K562 (cell line): ENCODE results near the gene MRPS35. TPM values are rescaled to one million over a fixed set of nuclear protein-coding genes. Genes with fewer than 3 reads are reported as not detected.

ENCODE experiments used
- ATAC-seq: fragments of 200-7000 bp; cut with Tn5 transposase; 3 replicates; pipeline ENCODE4 v1.9.1; 2020; ENCODE audit warnings: moderate library complexity
- BruUV-seq: library from RNA; stranded (reverse); fragments of 400-500 nt; replicated peaks from 2 replicates; lab custom pipeline; 2021; lab: Mats Ljungman, UMichigan
- CTCF ChIA-PET: fragments of 300-600 bp; formaldehyde crosslinking; extraction: SDS; loops from one replicate; lab custom pipeline; 2021; ENCODE audit warnings: low intra/inter-chr PET ratio; lab: Yijun Ruan, JAX
- POLR2A ChIA-PET: fragments of 300-600, 350-650 bp; sonication (Branson Sonifier 250); formaldehyde crosslinking; extraction: SDS; loops from one replicate; lab custom pipeline; 2021; ENCODE audit warnings: antibody characterized with exemption, inconsistent platforms; lab: Yijun Ruan, JAX
- DNase-seq, 4 experiments: peaks; one replicate each; pipeline versions ENCODE4 v3.0.0 to v3.0.0-alpha.2; 2011 to 2018; ENCODE audit warnings: low spot score in 3 of 4, mixed read lengths in 3 of 4; ENCODE audit errors: extremely low read depth in 1 of 4
- FAIRE-seq: peaks from 2 replicates; lab custom pipeline; 2011; peaks lifted over from hg19 to GRCh38; lab: Jason Lieb, UNC
- H2AFZ ChIP-seq: 2 replicates; pipeline ENCODE4 v1.6.0; 2011; ENCODE audit warnings: low read depth, low read length, control low read depth, inconsistent platforms
- H3K27ac ChIP-seq: fragments of 200-600 bp; 3 replicates; pipeline ENCODE4 v1.8.0; 2011; ENCODE audit warnings: low read depth, mild to moderate bottlenecking, control low read depth, inconsistent platforms, low read length, moderate library complexity, mixed read lengths; ENCODE audit errors: extremely low read depth
- H3K27me3 ChIP-seq, 2 experiments: fragments of 300-600 bp in 1 of 2; 2 replicates in 1 of 2; 3 replicates in 1 of 2; pipeline versions ENCODE4 v1.6.0 to v1.8.0; 2011; ENCODE audit warnings: inconsistent platforms in 2 of 2, low read length in 2 of 2, mild to moderate bottlenecking in 1 of 2, mixed read lengths in 1 of 2, moderate library complexity in 1 of 2; ENCODE audit not compliant: control insufficient read depth in 2 of 2, insufficient read depth in 2 of 2
- H3K36me3 ChIP-seq: fragments of 300-600 bp; 3 replicates; pipeline ENCODE4 v1.8.0; 2011; ENCODE audit warnings: mild to moderate bottlenecking, low read length, inconsistent platforms; ENCODE audit not compliant: control insufficient read depth, insufficient read depth
- H3K4me1 ChIP-seq, 2 experiments: fragments of 200-600 bp in 1 of 2; replicated peaks in 1 of 2; 2 replicates in 1 of 2; 3 replicates in 1 of 2; pipeline versions ENCODE4 v1.5.1 to v1.8.0; 2011; ENCODE audit warnings: inconsistent platforms in 2 of 2, low read length in 2 of 2, mild to moderate bottlenecking in 1 of 2, mixed read lengths in 1 of 2, moderate library complexity in 1 of 2; ENCODE audit not compliant: control insufficient read depth in 2 of 2, insufficient read depth in 2 of 2
- H3K4me2 ChIP-seq: 2 replicates; pipeline ENCODE4 v1.6.1; 2011; ENCODE audit warnings: low read length, control low read depth, inconsistent platforms, mixed read lengths; ENCODE audit not compliant: insufficient read depth
- H3K4me3 ChIP-seq: fragments of 200-600 bp; sonication (generic), shearing (Covaris generic); 2 replicates; pipeline ENCODE4 v1.5.1; 2016; ENCODE audit warnings: control low read depth, inconsistent platforms
- H3K79me2 ChIP-seq: fragments of 200-600 bp; 3 replicates; pipeline ENCODE4 v1.8.0; 2011; ENCODE audit warnings: low read length, inconsistent platforms; ENCODE audit not compliant: control insufficient read depth, insufficient read depth
- H3K9ac ChIP-seq, 2 experiments: 2 replicates each; pipeline versions ENCODE4 v1.6.0 to v1.6.1; 2011; ENCODE audit warnings: low read depth in 2 of 2, low read length in 2 of 2, control low read depth in 1 of 2, inconsistent platforms in 1 of 2, mild to moderate bottlenecking in 1 of 2, mixed read lengths in 1 of 2; ENCODE audit not compliant: insufficient read depth in 1 of 2
- H3K9me1 ChIP-seq: one replicate; pipeline ENCODE4 v1.6.0; 2011; ENCODE audit warnings: inconsistent platforms, mild to moderate bottlenecking, low read length, moderate library complexity; ENCODE audit not compliant: control insufficient read depth, insufficient read depth
- H3K9me3 ChIP-seq: replicated peaks from 2 replicates; pipeline ENCODE4 v1.5.1; 2011; ENCODE audit warnings: low read depth, low read length, inconsistent platforms; ENCODE audit not compliant: control insufficient read depth, insufficient read depth
- H4K20me1 ChIP-seq: replicated peaks from 2 replicates; pipeline ENCODE4 v1.6.1; 2011; ENCODE audit warnings: low read length, inconsistent platforms, mixed read lengths; ENCODE audit not compliant: control insufficient read depth, insufficient read depth
- CREB1 ChIP-seq, 2 experiments: sonication (generic) in 1 of 2; formaldehyde crosslinking in 1 of 2; IDR thresholded peaks; 2 replicates each; pipeline versions ENCODE4 v1.6.1 to v1.8.0; 2012 to 2022; ENCODE audit warnings: inconsistent platforms in 1 of 2, mild to moderate bottlenecking in 1 of 2, missing genetic modification reagents in 1 of 2, moderate library complexity in 1 of 2
- CTBP1 ChIP-seq: fragments of 450-650 bp; IDR thresholded peaks from 2 replicates; pipeline ENCODE4 v1.6.1; 2016; ENCODE audit warnings: borderline replicate concordance
- CXXC5 ChIP-seq: fragments of 250-450 bp; sonication (Bioruptor Pico); IDR thresholded peaks from 2 replicates; pipeline ENCODE4 v1.8.0; 2022; ENCODE audit warnings: inconsistent platforms, mild to moderate bottlenecking, moderate library complexity
- HNRNPLL ChIP-seq: fragments of 200-400 bp; formaldehyde crosslinking; IDR thresholded peaks from 2 replicates; pipeline ENCODE4 v1.6.1; 2017; ENCODE audit warnings: low read length, low read depth, mild to moderate bottlenecking; ENCODE audit not compliant: poor library complexity, severe bottlenecking
- PCBP1 ChIP-seq: fragments of 200-400 bp; formaldehyde crosslinking; IDR thresholded peaks from 2 replicates; pipeline ENCODE4 v1.6.1; 2018; ENCODE audit warnings: mild to moderate bottlenecking, low read depth, low read length; ENCODE audit not compliant: poor library complexity, severe bottlenecking
- PML ChIP-seq: IDR thresholded peaks from 2 replicates; pipeline ENCODE4 v1.6.1; 2012; ENCODE audit warnings: low read length, inconsistent platforms
- POLR2H ChIP-seq: IDR thresholded peaks from 2 replicates; pipeline ENCODE4 v1.6.1; 2016; ENCODE audit warnings: missing genetic modification characterization, low read depth, mild to moderate bottlenecking, control low read depth, missing compliant biosample characterization, moderate library complexity
- RBBP5 ChIP-seq: fragments of 200-600 bp; sonication (generic); IDR thresholded peaks from 2 replicates; pipeline ENCODE4 v1.6.1; 2012; ENCODE audit warnings: borderline replicate concordance, mild to moderate bottlenecking, low read length, control low read depth, inconsistent platforms; ENCODE audit not compliant: insufficient read depth, poor library complexity, severe bottlenecking
- SMAD4 ChIP-seq: fragments of 250-450 bp; sonication (Bioruptor Pico); conservative IDR thresholded peaks from 2 replicates; pipeline ENCODE4 v1.8.0; 2021; ENCODE audit warnings: inconsistent platforms, mild to moderate bottlenecking, moderate library complexity
- TAL1 ChIP-seq: fragments of 450-650 bp; IDR thresholded peaks from 2 replicates; pipeline ENCODE4 v1.6.1; 2016; ENCODE audit warnings: mild to moderate bottlenecking
- TCF3 ChIP-seq: sonication (generic); formaldehyde crosslinking; IDR thresholded peaks from 2 replicates; pipeline ENCODE4 v1.4.0; 2020; ENCODE audit warnings: mild to moderate bottlenecking, missing genetic modification reagents
- TEAD1 ChIP-seq, 2 experiments: fragments of 450-650 bp in 1 of 2; sonication (generic) in 1 of 2; formaldehyde crosslinking; IDR thresholded peaks; 2 replicates each; pipeline versions ENCODE4 v1.4.0 to v1.8.0; 2020 to 2022; ENCODE audit warnings: mild to moderate bottlenecking in 2 of 2, missing genetic modification reagents in 1 of 2
- ZNF347 ChIP-seq: fragments of 450-650 bp; formaldehyde crosslinking; IDR thresholded peaks from 2 replicates; pipeline ENCODE4 v1.4.0; 2020; ENCODE audit warnings: low read depth, mild to moderate bottlenecking, moderate library complexity
- WGBS: fragments of 100-300 bp; shearing (Covaris generic); methylation state at CpG from one replicate; pipeline ENCODE4 v1.1.6; 2016; ENCODE audit warnings: low coverage, mixed read lengths; ENCODE audit not compliant: insufficient coverage; ENCODE audit errors: missing lambda C conversion rate; 5-methylcytosine and 5-hydroxymethylcytosine counted together
- in situ Hi-C: fragments of 300-500 bp; cut with MboI; formaldehyde crosslinking; loops from 4 replicates; pipeline ENCODE4 v1.15.0; 2018; ENCODE audit warnings: inconsistent platforms, mixed read lengths
- intact Hi-C: fragments of 100-400 bp; cut with micrococcal nuclease; formaldehyde crosslinking; loops from 2 replicates; pipeline ENCODE4 v1.14.2; 2022
- polyA plus RNA-seq, 8 experiments: library from polyadenylated mRNA; depleted of rRNA in 4 of 8; stranded (reverse) in 5 of 8; unstranded in 3 of 8; fragments of >200 nt; fragmentation: Nextera tagmentation in 2 of 8; fragmentation: Illumina TruSeq in 1 of 8; extraction: Ambion mirVana in 2 of 8; extraction: Trizol in 1 of 8; gene quantifications; 2 replicates each; pipeline versions ENCODE4 v1.2.1 to v1.2.3, GENCODE V29; 2011 to 2014; ENCODE audit warnings: inconsistent platforms in 1 of 8, missing spikeins in 1 of 8
- total RNA-seq, 7 experiments: library from RNA; depleted of rRNA in 6 of 7; stranded (reverse); fragments of >200 nt in 6 of 7; fragmentation: Illumina TruSeq in 2 of 7; extraction: Trizol in 2 of 7; gene quantifications; 2 replicates each; pipeline versions ENCODE4 v1.2.1 to v1.2.3, GENCODE V29; 2011 to 2021; ENCODE audit warnings: low replicate concordance in 1 of 7
- TF ChIP-seq, protein P1 (sequence below), 3 experiments: fragments of 200-800 bp in 1 of 3; fragments of 250-450 bp in 1 of 3; fragments of 450-650 bp in 1 of 3; sonication (Bioruptor Pico) in 1 of 3; sonication (Bioruptor generic) in 1 of 3; formaldehyde crosslinking in 1 of 3; IDR thresholded peaks; 2 replicates each; pipeline versions ENCODE4 v1.6.1 to v1.8.0; 2016 to 2022; ENCODE audit warnings: mild to moderate bottlenecking in 2 of 3, missing genetic modification characterization in 2 of 3, missing compliant biosample characterization in 1 of 3, moderate library complexity in 1 of 3
- TF ChIP-seq, protein P2 (sequence below), 2 experiments: fragments of 250-450 bp in 1 of 2; fragments of 450-650 bp in 1 of 2; sonication (Bioruptor Pico) in 1 of 2; IDR thresholded peaks; 2 replicates each; pipeline versions ENCODE4 v1.6.1 to v1.8.0; 2016 to 2021; ENCODE audit warnings: mild to moderate bottlenecking in 2 of 2, moderate library complexity in 2 of 2, missing compliant biosample characterization in 1 of 2, missing genetic modification characterization in 1 of 2

The MRPS35 gene
- total and polyA plus RNA-seq, 9 of the 15 experiments (the other 6 are each of a cell fraction or from before 2014, with no cell fraction given): 79.0 to 183 (median 114) TPM

DNA sequence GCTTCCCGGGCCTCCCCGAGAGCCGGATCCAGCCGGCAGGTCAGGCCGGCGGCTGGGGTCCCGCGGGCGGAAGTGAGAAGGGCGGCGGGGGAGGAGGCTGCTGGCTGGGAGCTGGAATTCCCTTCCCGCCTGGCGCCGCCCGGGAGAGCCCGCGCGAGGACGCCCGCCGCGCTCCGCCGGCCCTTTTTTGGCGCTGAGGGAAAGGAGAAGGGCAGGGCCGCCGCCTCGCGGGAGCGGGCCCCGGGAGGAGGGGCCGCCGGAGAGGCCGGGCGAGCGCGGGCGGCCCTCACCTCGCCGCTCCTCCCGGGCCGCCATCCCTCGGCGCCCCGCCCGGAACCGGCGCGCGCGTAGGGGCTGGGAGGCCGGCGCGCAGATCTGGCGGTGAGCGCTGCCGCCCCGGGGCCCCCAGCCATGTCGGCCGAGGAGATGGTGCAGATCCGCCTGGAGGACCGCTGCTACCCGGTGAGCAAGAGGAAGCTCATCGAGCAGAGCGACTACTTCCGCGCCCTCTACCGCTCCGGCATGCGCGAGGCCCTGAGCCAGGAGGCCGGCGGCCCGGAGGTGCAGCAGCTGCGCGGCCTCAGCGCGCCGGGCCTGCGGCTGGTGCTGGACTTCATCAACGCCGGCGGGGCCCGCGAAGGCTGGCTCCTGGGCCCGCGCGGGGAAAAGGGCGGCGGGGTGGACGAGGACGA is 69.4 kb downstream of the MRPS35 start, which contains the start of the genes KLHL42 and MANSC4:
Gene KLHL42, plus strand, starts transcription at position 314 of the 692 bp plus-strand sequence. Its CDS starts 98 bp downstream, at position 412.
Gene MANSC4, minus strand, starts transcription at position 317 of the 692 bp plus-strand sequence. CDS start 8,960 bp downstream, outside the sequence.
- no TSS peak for BruUV-seq
- TF ChIP-seq CXXC5 (CRISPR knock-in tag) (peak; percentile 75), TAL1 (no peak), CREB1 (IDR thresholded peaks at IDR 0.05) (0 out of 2 replicates have a peak, but pooled peaks have one; percentile 24), CREB1 (CRISPR knock-in tag; IDR thresholded peaks at IDR 0.05) (no peak; the same call in 1 of the 2 replicates), ZNF347 (CRISPR knock-in tag) (no peak), CTBP1 (peak; percentile 81), HNRNPLL (peak; percentile 26), PCBP1 (peak; percentile 12), TEAD1 (CRISPR knock-in tag; IDR thresholded peaks at IDR 0.05) (0 out of 4 replicates have a peak, but pooled peaks of 1 of the 2 experiments have one; percentile 17), PML (0 out of 2 replicates have a peak, but pooled peaks have one; percentile 4), RBBP5 (peak; percentile 84), SMAD4 (CRISPR knock-in tag) (peak; percentile 66; the same call in 1 of the 2 replicates), TCF3 (CRISPR knock-in tag) (0 out of 2 replicates have a peak, but pooled peaks have one; percentile 10), POLR2H (tag) (peak; percentile 57; the same call in 1 of the 2 replicates)
- TF ChIP-seq, protein P1, sequence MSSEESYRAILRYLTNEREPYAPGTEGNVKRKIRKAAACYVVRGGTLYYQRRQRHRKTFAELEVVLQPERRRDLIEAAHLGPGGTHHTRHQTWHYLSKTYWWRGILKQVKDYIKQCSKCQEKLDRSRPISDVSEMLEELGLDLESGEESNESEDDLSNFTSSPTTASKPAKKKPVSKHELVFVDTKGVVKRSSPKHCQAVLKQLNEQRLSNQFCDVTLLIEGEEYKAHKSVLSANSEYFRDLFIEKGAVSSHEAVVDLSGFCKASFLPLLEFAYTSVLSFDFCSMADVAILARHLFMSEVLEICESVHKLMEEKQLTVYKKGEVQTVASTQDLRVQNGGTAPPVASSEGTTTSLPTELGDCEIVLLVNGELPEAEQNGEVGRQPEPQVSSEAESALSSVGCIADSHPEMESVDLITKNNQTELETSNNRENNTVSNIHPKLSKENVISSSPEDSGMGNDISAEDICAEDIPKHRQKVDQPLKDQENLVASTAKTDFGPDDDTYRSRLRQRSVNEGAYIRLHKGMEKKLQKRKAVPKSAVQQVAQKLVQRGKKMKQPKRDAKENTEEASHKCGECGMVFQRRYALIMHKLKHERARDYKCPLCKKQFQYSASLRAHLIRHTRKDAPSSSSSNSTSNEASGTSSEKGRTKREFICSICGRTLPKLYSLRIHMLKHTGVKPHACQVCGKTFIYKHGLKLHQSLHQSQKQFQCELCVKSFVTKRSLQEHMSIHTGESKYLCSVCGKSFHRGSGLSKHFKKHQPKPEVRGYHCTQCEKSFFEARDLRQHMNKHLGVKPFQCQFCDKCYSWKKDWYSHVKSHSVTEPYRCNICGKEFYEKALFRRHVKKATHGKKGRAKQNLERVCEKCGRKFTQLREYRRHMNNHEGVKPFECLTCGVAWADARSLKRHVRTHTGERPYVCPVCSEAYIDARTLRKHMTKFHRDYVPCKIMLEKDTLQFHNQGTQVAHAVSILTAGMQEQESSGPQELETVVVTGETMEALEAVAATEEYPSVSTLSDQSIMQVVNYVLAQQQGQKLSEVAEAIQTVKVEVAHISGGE (CRISPR knock-in tag; IDR thresholded peaks at IDR 0.05): peak in 1 of 3 experiments; percentile 70; a peak in 2 of 6 replicates
- TF ChIP-seq, protein P2, sequence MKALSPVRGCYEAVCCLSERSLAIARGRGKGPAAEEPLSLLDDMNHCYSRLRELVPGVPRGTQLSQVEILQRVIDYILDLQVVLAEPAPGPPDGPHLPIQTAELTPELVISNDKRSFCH (CRISPR knock-in tag; IDR thresholded peaks at IDR 0.05): no peak
- TF ChIP-seq, protein P2 (tag; IDR thresholded peaks at IDR 0.05): 0 out of 2 replicates have a peak, but pooled peaks have one; percentile 59

More for the DNA sequence above, 69.4 kb downstream of the MRPS35 start, which contains the start of the genes KLHL42 and MANSC4:
- ATAC-seq (peak; percentile 88), DNase-seq (peak; percentile 71 to 81 (median 76)), FAIRE-seq (no peak)
- POLR2A ChIA-PET: interaction anchor here (0.6 to 2.0 kb wide), 9 partner anchors 8 to 1183 kb away, joined by 3 to 8 read pairs (median 3); no protein-coding TSS in a partner anchor
- Histone ChIP-seq H3K27me3 (no peaks in the 10 kb centered on the region), H3K79me2 (peaks cover 27% of the 10 kb centered on the region), H2AFZ (peak within 1 kb of the TSS; percentile 98), H3K4me1 (peaks cover 11 to 28% of the 10 kb centered on the region in 2 experiments; a peak in 4 of 5 replicates), H3K9me3 (no peaks in the 10 kb centered on the region), H3K4me3 (peak within 1 kb of the TSS; percentile 66), H3K9ac (peak within 1 kb of the TSS; percentile 54 to 97), H3K9me1 (no peaks in the 10 kb centered on the region), H3K36me3 (peaks cover 10% of the 10 kb centered on the region; the same call in 2 of the 3 replicates), H4K20me1 (no peaks in the 10 kb centered on the region; the same call in 1 of the 2 replicates), H3K4me2 (peak within 1 kb of the TSS; percentile 86), H3K27ac (peak within 1 kb of the TSS; percentile 71)
- in situ Hi-C loops: no loop called here
- CTCF ChIA-PET: no interaction called here
- intact Hi-C loops: loop anchor here (5.0 kb wide), 1 partner anchor 42 kb away; no protein-coding TSS in a partner anchor
- whole genome bisulfite sequencing: under 1% methylated on average over 43 of the region's 92 CpGs
